C4-2B (cell line): Measurements from ENCODE around the gene MYH6.

Experiments used
- CTCF ChIP-seq: fragments of 450-650 bp; conservative IDR thresholded peaks from 2 replicates; pipeline ENCODE4 v1.5.1; 2017; ENCODE audit warnings: mild to moderate bottlenecking
- ZFX ChIP-seq: fragments of 450-650 bp; IDR thresholded peaks from 2 replicates; pipeline ENCODE4 v1.6.1; 2017

DNA sequence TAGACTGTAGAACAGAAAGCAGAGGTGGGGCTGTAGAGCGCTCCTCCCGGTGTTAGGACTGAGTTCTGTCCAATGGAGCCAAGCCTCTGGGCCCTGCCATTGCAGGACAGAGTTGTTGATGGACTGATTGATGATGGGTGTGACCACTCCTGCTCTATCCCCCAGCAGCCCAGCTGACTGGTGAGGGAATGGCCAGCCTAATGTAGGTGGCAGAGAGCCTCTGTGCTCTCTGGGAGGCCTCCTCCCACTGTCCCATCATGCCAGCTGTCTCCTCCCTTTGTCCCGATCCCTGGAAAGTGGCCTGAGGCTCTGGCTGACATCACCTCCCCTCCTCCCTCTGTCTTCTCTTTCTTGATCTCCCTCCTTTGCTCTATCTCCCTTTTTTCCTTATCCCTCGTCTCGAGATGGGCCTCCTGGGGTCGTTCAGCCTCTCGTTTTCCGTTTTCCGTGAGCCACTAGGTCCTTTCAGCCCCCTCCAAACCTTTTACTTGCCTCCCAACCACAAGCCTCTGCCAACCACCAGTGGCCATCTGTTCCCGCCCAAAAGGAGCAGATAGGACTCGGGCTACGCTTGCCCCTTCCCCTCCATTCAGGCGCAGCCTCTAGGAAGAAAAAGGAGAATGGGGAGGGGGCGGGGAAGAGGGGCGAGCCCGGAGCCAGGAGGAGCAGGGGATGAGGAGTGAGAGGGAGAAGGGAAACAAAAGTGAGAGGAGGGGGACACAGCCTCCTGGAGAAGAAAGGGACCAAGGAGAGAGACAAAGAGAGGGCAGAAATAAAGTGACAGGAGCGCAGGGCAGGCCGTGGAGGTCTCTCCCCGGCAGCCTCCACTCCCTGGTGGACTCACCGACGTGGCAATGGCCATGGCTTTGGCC, 43.7 kb downstream of the MYH6 start:
- no peak for TF ChIP-seq CTCF
- no peak for TF ChIP-seq ZFX
